ENCODE results near the gene LLGL1.

Gene LLGL1

DNA sequence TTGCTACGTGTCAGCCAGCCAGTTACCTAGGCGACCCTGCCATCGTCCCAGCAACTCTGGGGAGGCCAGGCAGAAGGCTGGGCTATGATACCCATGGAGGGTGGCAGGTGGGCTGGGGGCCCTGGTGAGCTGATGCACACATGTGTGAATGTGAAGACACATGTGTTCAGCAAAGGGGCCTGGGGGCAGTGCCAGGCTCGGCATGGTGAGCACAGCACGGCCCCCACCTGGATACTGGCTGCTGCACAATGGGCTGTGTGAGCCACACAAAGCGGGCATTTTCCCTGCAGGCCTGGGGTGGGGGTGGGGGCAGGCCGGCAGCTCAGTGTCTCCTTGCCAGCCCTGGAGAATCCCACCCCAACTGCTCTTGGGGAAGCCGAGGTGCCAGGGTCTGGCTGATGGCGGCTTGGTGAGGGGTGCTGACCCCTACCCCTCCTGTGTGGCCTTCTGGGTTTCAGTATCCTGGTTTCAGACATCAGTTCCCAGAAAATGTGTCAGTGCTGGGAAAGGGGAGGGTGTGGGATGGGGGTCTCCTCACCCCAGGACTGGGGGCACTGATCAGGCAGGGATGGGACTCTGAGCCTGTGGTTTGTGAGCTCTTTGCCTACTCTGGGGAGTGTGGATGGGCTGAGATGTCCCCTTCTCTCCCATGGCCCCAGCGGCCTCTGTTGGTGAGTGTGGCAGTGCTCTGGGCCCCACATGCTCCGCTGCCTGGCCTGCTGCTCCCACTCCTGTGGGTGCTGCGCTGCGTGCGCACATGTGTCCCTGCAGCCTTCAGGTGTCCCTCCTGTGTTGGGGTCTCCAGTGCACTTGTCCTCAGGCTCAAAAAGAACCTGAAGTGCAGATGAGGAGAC, 5.1 kb downstream of the LLGL1 start:
- no peak for DNase-seq (ENCODE audit: low spot score)

DNA sequence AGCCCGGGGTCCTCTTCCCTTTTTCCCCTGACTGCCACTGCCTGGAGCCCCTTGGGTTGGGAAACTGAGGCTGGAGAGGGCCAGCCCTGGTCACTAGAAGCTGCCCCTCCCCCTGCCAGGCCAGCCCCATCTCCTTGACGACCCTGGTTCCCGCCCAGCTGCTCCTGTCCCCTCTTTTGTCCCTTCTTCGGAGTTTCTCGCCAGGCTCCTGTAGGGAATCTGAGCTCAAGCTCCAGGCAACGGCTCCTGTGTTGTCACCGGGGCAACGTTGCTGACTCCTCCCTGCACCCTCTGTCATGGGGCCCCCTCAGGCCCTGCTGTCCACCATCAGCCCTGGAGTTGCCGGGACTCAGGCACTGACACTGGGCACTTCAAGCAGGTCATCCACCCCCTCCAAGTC, 5.7 kb downstream of the LLGL1 start:
- no peak for DNase-seq (ENCODE audit: low spot score)

DNA sequence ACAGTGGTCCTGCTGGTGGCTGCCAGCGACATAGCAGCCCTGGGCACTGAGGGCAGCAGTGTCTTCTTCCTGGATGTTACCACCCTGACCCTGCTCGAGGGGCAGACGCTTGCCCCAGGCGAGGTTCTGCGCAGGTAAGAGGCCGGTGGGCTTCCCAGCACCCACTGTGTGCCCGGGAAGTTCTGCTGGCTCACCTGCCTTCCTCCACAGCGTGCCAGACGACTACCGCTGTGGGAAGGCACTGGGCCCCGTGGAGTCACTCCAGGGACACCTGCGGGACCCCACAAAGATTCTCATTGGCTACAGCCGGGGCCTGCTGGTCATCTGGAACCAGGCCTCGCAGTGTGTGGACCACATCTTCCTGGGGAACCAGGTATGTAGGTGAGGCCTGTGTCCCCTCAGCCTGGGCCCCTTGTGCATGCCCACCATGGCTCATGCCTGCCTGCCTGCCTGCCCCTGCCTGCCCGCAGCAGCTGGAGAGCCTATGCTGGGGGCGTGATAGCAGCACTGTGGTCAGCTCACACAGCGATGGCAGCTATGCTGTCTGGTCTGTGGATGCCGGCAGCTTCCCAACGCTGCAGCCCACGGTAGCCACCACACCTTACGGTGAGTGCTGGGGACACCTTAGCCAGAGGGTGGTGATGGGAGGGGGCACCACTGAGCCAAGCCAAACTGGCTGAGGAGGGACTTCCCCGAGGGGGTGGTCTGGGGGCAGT, 8.5 kb downstream of the LLGL1 start:
- no peak for DNase-seq (ENCODE audit: low spot score)

- DNase-seq (ENCODE audit: low spot score): no peak
Measured at GRCh38 chr17:18234853-18235380, 9.5 kb downstream of the LLGL1 start.

DNA sequence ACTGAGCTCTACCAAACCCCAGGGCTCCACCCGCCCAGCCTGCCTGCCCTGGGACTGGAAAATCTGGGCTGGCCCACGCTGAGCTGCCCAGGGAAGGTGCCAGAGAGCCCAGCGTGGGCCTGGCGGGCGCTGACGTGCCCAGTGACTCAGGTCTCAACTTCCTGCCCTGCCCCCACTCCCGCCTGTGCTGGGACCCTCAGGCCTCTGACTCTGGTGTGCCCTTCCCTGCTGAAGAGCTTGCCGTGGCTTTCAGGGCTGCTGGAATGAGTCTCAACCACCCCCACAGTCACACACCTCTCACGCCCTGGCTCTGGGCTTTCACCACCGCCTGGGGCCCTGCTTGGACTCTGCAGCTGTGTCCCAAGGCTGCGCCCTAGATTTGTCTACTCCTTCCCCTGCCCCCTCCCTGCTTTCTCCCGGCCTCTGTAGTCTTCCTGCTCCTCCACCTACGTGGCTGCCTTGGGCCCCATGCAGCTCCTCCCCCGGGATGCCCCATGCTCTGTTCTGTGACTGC, 10.4 kb downstream of the LLGL1 start:
- peak; percentile 51 for DNase-seq (ENCODE audit: low spot score)

GRCh38 chr17:18236494-18236893, 11.1 kb downstream of the LLGL1 start:
- no peak for DNase-seq (ENCODE audit: low spot score)

DNA sequence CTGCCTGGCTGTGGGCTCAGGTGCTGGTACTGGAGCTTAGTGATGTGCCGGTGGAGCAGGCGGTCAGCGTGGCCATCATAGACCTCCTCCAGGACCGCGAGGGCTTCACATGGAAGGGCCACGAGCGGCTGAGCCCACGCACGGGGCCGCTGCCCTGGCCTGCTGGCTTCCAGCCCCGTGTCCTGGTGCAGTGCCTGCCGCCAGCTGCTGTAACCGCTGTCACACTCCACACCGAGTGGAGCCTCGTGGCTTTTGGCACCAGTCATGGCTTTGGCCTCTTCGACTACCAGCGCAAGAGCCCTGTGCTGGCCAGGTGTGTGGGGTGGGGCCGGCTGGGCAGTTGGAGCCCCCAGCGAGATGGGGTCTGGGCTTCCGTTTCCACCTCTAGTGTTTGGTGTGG, 12.0 kb downstream of the LLGL1 start:
- no peak for DNase-seq (ENCODE audit: low spot score)

DNA sequence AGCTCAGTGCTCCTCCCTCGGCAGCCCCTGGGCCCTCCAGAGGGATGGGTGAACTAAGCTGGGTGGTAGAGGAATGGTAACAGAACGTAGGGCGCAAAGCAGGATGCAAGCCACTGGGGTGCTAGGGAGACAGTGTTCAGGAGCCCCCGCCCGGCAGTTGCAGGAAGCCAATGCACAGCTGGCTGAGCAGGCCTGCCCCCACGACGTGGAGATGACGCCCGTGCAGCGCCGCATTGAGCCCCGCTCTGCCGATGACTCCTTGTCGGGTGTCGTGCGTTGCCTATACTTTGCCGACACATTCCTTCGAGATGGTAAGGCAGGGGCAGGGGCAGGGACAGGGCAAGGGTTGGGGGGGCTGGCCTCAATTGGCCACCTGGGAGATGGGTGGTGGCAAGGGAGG, 12.9 kb downstream of the LLGL1 start:
- DNase-seq (ENCODE audit: low spot score): no peak

DNA sequence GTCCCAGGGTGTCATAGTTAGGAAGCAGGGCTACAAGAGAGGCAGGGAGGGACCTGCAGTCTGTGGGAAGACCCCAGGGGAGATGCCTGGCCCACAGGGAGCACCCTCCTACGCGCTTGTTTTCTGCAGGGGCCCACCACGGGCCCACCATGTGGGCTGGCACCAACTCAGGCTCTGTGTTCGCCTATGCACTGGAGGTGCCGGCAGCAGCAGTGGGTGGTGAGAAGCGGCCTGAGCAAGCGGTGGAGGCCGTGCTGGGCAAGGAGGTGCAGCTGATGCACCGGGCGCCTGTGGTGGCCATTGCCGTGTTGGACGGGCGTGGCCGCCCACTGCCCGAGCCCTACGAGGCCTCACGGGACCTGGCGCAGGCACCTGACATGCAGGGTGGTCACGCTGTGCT, 15.0 kb downstream of the LLGL1 start:
- DNase-seq (ENCODE audit: low spot score): no peak

DNA sequence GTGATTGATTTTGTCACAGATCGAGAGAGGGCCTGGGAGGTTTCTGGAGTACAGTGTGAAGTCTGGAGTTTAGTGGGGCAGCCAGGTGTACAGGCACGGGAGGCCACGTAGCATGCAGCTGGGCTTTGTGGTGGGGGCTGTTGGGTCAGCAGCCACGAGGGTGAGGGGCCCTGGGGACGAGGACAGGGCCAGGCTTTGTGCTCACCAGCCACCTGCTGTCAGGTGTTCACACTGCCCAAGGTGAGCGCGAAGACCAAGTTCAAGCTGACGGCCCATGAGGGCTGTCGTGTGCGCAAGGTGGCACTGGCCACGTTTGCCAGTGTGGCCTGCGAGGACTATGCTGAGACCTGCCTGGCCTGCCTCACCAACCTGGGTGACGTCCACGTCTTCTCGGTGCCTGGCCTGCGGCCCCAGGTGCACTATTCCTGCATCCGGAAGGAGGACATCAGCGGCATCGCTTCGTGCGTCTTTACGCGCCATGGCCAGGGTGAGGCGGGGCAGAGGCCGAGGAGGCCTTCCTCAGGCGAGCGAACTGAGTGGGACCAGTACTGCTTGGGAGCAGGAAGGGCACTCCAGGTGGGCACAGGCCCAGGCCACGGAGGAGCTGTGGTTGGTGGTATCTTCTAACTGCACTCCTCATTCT, 15.9 kb downstream of the LLGL1 start:
- no peak for DNase-seq (ENCODE audit: low spot score)

DNA sequence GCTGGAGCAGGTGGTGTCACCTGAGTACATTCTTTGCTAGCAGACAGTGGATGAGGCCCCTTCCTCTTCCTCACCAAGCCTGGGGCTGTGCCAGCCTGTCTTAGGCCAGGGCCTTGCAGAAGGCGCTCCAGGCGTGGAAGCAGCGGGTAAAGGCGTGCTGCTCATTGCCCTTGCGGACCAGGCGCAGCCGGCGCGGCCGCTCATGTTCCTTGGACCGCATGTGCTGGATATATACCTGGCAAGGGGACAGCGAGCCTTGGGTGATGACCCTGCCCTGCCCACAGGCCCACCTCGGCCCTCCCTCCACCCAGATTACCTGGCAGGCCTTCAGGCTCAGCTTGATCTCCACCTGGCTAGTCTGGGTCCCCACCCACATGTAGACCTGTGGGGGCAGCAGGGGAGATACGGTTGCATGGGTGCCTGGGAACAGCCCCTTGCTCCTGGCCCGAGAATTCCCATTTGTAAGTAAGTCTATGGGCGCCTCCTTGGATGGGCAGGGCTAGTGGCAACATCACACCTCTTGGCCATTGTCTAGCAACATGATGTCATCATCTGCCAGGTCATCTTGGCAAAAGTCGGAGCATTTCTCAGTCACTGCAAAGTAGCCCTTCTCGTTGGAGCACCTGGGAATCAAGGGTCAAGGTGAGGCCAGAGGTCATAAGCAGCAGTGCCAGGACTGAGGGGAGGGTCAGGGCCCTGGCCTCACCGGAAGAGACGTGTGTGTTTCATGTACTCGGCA, 19.8 kb downstream of the LLGL1 start:
- no peak for DNase-seq (ENCODE audit: low spot score)

DNA sequence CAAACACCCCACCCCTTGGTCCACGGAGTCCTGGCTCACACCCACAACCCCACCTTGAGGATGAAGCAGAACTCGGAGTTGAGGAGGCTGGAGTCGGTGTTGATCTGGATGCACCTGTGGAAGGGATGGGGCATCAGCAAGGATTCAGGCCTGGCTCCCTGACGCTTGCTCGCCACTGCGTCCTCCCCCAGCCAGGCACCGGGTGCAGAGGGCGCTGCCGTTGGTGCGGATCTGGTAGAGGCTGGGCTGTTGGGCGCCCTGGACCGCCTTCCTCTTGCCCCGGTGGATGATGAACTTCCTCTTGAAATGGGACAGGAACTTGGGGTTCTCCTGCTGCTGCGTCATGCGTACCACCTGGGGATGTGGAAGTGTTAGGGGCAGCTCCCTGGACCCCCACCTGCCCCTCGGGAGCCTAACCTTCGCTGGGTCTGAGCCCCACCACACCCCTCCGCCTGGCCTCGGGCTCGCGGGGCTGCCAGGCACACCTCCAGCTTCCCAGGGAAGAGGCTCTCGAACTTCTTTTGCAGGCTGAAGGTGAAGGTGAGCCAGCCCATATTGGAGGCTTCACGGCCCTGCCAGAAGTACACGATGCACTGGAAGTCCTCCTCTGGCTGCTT, 20.8 kb downstream of the LLGL1 start:
- DNase-seq (ENCODE audit: low spot score): no peak

- DNase-seq (ENCODE audit: low spot score): no peak
Measured at GRCh38 chr17:18246880-18247612, 21.6 kb downstream of the LLGL1 start.

DNA sequence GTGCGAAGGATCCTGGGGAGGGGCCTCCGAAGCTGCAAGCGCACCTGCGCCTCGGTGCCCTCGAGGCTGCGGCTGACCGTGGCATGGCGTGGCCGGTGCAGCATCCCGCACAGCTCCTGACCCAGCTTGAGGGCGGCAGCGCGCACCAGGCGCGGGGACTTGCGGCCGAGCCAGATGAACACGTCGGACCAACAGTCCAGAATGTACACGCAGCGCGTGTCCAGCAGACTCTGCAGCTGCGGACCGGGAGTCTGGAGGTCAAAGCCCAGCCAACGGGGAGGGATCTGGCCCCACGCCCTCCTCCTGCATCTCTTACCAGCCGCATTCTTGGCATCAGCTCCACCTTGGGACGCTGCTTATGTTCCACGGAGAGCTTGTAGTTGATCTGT, 22.2 kb downstream of the LLGL1 start:
- no peak for DNase-seq (ENCODE audit: low spot score)

DNA sequence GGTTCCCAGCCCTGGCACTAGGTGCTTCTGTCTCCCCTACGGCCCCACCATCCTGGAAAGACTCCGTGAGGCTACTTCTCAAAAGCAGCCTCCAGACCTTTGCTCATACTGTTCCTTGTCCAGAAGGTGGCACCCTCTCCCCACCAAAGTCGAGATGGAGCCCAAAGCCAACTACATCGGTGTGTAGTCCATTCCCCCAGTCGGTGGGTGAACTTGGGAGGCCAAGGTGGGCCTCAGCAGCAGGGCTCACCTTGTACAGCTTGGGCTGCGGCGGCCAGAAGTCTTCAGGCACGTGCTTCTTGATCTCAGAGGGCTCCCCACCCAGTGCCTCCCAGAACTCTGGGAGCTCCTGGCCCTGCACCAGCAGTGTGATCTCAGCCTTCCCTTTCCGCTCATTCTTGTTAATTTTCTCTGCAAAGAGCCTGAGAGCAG, 22.9 kb downstream of the LLGL1 start:
- DNase-seq (ENCODE audit: low spot score): peak; percentile 67

GRCh38 chr17:18248811-18249210, 23.4 kb downstream of the LLGL1 start:
- DNase-seq (ENCODE audit: low spot score): no peak

GRCh38 chr17:18250259-18250658, 24.8 kb downstream of the LLGL1 start:
- no peak for DNase-seq (ENCODE audit: low spot score)

GRCh38 chr17:18250708-18251107, 25.3 kb downstream of the LLGL1 start:
- DNase-seq (ENCODE audit: low spot score): no peak

GRCh38 chr17:18251204-18251603, 25.8 kb downstream of the LLGL1 start:
- DNase-seq (ENCODE audit: low spot score): no peak

DNA sequence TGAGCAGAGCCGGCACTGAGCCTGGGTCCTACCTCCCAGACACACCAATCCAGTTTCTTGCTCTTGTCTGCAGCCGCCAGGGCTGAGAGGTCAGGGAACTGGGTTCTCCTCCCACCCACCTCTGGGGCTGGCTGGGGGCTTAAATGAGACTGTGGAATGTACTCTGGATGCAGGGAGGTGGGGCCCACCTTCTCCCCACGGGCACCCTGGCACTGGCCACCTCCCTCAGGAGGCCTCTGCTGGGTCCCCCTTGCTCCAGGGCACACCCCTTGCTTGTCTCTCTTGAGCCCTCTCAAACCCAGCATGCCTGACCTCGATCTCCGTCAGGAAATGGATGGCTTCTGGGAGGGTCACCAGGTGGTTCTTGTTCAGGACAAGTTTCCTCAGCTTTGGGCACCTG, 26.7 kb downstream of the LLGL1 start:
- no peak for DNase-seq (ENCODE audit: low spot score)
